Stimulated activated effector memory CD8-positive, alpha-beta T cell treated with anti-CD3 and anti-CD28 coated beads, Interleukin-12 subunit alpha, Interleukin-12 subunit beta, amount 100 ng/mL, for 72 hours (primary cell): ENCODE data around the gene POU6F1.
A peak's percentile ranks its signal among the peaks of the same experiment; 100 is the strongest.

Experiments
- ATAC-seq: fragments of 150-1000 bp; cut with Tn5 transposase; 2 replicates; pipeline ENCODE4 v1.10.0; 2021
- DNase-seq, 2 donors: peaks; one replicate each; pipeline ENCODE4 v3.0.0; 2021 to 2022; ENCODE audit warnings: low spot score in 2 of 2
- H3K27ac Mint-ChIP-seq: one replicate; pipeline ENCODE4 v1.8.0; 2022; ENCODE audit warnings: mild to moderate bottlenecking, mixed read lengths
- H3K36me3 Mint-ChIP-seq: one replicate; pipeline ENCODE4 v1.8.0; 2022; ENCODE audit warnings: mild to moderate bottlenecking, mixed read lengths
- H3K4me1 Mint-ChIP-seq: one replicate; pipeline ENCODE4 v1.8.0; 2022; ENCODE audit warnings: mixed read lengths
- H3K4me3 Mint-ChIP-seq: one replicate; pipeline ENCODE4 v1.8.0; 2022; ENCODE audit warnings: mild to moderate bottlenecking, mixed read lengths
- H3K9me3 Mint-ChIP-seq: one replicate; pipeline ENCODE4 v1.8.0; 2022; ENCODE audit warnings: mixed read lengths

Gene POU6F1

GRCh38 chr12:51195841-51196240, 22.0 kb downstream of the POU6F1 start:
- ATAC-seq (no peak), DNase-seq (no peak)
- H3K9me3 Mint-ChIP-seq, result no peaks in the 10 kb centered on the region
- no peaks in the 10 kb centered on the region for H3K4me1 Mint-ChIP-seq
- H3K36me3 Mint-ChIP-seq, result no peaks in the 10 kb centered on the region
- H3K4me3 Mint-ChIP-seq, result no peak overlapping the region
- no peak overlapping the region for H3K27ac Mint-ChIP-seq

- no peaks in the 10 kb centered on the region for H3K9me3 Mint-ChIP-seq
- peaks cover 5% of the 10 kb centered on the region for H3K4me1 Mint-ChIP-seq
- no peak for ATAC-seq
- H3K36me3 Mint-ChIP-seq, result no peaks in the 10 kb centered on the region
- H3K27ac Mint-ChIP-seq, result no peak overlapping the region
- DNase-seq, result no peak
- H3K4me3 Mint-ChIP-seq, result no peak overlapping the region
Observed at GRCh38 chr12:51192284-51192671, 25.6 kb downstream of the POU6F1 start.

- no peaks in the 10 kb centered on the region for H3K9me3 Mint-ChIP-seq
- DNase-seq (no peak), ATAC-seq (no peak)
- H3K4me3 Mint-ChIP-seq, result no peak overlapping the region
- H3K27ac Mint-ChIP-seq, result no peak overlapping the region
- peaks cover 5% of the 10 kb centered on the region for H3K4me1 Mint-ChIP-seq
- no peaks in the 10 kb centered on the region for H3K36me3 Mint-ChIP-seq
Observed at GRCh38 chr12:51191516-51192283, 26.2 kb downstream of the POU6F1 start.

DNA sequence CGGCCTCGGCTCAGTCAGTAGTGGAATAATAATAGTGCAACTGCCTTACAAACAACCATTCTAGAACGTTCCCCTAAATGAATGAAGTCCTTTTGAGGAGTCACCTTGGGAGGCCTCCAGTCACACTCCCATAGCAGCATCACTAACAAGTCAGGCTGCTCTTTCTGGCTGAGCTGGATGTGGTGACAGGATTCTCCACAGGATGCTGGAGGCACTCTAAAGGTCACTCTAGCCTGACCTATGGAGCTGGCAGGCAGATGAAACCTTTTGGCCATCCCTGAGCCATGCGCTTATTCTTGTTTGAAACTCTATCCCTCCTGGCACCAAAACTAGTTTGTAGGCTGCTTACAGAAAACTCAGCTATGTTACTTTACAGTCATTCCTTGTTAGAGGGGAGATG, 27.0 kb downstream of the POU6F1 start:
- H3K27ac Mint-ChIP-seq, result no peak overlapping the region
- DNase-seq, result no peak
- no peak for ATAC-seq
- peaks cover 5% of the 10 kb centered on the region for H3K4me1 Mint-ChIP-seq
- H3K4me3 Mint-ChIP-seq, result no peak overlapping the region
- H3K9me3 Mint-ChIP-seq, result no peaks in the 10 kb centered on the region
- H3K36me3 Mint-ChIP-seq, result no peaks in the 10 kb centered on the region

DNA sequence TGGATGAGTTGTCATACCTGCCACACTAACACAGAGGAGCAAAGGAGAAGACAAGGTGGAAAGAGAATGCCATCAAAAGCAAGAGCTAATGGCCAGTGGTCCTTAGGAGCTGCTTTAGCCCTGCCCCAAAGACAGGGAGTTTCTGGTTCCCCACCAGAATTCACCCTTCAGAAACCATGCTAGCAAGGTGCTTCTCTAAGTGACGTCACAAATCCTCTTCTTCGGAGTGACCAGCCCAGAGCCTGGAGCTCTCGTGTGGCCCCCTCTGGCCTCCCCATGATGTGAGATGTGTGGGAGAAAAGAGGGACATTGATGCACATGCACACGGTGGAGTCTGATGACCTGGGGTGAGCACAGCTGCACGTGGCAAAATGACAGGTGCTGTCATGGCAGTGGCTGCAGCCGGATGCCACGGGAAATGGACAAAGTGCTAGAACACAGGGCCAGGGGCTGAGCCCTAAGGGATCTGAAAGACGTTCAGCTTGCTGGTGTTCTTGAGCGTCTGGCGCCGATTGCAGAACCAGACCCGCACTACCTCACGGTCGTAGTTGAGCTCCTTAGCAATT, 28.0 kb downstream of the POU6F1 start:
- H3K4me1 Mint-ChIP-seq, result peaks cover 5% of the 10 kb centered on the region
- H3K9me3 Mint-ChIP-seq, result no peaks in the 10 kb centered on the region
- ATAC-seq (no peak), DNase-seq (no peak)
- no peaks in the 10 kb centered on the region for H3K36me3 Mint-ChIP-seq
- no peak overlapping the region for H3K27ac Mint-ChIP-seq
- no peak overlapping the region for H3K4me3 Mint-ChIP-seq

- DNase-seq (no peak), ATAC-seq (peak; percentile 27)
- H3K36me3 Mint-ChIP-seq, result no peaks in the 10 kb centered on the region
- H3K27ac Mint-ChIP-seq, result peak overlapping the region; percentile 56
- H3K9me3 Mint-ChIP-seq, result no peaks in the 10 kb centered on the region
- no peak overlapping the region for H3K4me3 Mint-ChIP-seq
- H3K4me1 Mint-ChIP-seq, result peaks cover 5% of the 10 kb centered on the region
Observed at GRCh38 chr12:51188359-51189051, 29.4 kb downstream of the POU6F1 start.

DNA sequence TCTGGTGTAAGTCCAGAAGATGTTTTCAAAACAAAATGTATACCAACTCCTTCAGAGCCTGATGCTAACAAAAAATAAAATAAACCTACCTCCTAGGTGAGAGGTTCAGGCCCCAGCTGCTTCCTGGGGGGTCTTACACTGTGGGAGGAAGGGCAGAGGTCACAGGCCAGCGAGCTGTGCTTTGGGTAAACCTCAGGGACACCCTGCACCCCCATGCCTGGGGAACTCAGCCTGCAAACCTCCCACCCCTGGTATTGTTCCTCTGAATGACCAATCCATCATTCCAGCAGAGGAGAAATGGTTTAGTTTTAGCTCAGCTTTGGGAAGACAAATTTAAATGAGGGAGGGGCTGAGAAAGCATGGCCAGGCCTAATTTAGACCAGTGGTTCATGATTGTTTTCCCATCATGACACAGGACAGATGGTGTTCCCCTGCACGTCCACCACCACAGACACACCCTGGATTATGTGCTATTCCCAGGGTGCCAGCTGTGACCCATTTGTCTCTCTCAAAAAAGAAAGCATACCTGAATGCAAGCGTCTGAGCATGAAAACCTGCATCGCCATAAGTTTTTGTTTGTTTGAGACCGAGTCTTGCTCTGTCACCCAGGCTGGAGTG, 30.4 kb downstream of the POU6F1 start:
- ATAC-seq (no peak), DNase-seq (no peak)
- Mint-ChIP-seq H3K4me1 (peaks cover 5% of the 10 kb centered on the region), H3K9me3 (no peaks in the 10 kb centered on the region), H3K4me3 (no peak overlapping the region), H3K36me3 (no peaks in the 10 kb centered on the region), H3K27ac (no peak overlapping the region)

- Mint-ChIP-seq H3K36me3 (no peaks in the 10 kb centered on the region), H3K4me1 (peaks cover 5% of the 10 kb centered on the region), H3K27ac (no peak overlapping the region), H3K4me3 (no peak overlapping the region), H3K9me3 (no peaks in the 10 kb centered on the region)
- ATAC-seq (no peak), DNase-seq (no peak)
Observed at GRCh38 chr12:51186465-51187085, 31.3 kb downstream of the POU6F1 start.

GRCh38 chr12:51185171-51185717, 32.6 kb downstream of the POU6F1 start:
- Mint-ChIP-seq H3K9me3 (no peaks in the 10 kb centered on the region), H3K36me3 (no peaks in the 10 kb centered on the region), H3K27ac (no peak overlapping the region), H3K4me3 (no peak overlapping the region), H3K4me1 (peaks cover 5% of the 10 kb centered on the region)
- no peak for DNase-seq
- ATAC-seq, result no peak

DNA sequence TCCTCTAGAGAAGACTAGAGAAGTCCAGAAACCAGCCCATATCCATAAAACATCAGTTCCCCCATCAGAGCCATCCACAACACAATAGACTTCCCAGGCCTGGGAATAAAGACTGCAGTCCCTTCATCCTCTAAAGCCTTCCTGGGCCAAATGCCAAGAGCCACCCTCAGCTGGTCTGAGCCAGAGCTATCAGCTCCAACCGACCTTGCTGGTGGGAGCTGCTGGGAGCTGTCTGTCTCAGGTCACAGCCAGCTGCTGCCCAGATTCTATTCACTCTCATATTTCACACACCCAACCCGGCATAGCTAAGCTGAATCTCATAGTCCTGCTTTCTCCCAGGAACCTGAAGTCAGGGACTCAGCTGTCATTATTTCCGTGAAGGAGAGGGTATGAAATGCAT, 34.0 kb downstream of the POU6F1 start:
- Mint-ChIP-seq H3K9me3 (no peaks in the 10 kb centered on the region), H3K27ac (peak overlapping the region; percentile 12), H3K36me3 (no peaks in the 10 kb centered on the region), H3K4me3 (no peak overlapping the region), H3K4me1 (peaks cover 5% of the 10 kb centered on the region)
- DNase-seq, result no peak
- no peak for ATAC-seq

DNA sequence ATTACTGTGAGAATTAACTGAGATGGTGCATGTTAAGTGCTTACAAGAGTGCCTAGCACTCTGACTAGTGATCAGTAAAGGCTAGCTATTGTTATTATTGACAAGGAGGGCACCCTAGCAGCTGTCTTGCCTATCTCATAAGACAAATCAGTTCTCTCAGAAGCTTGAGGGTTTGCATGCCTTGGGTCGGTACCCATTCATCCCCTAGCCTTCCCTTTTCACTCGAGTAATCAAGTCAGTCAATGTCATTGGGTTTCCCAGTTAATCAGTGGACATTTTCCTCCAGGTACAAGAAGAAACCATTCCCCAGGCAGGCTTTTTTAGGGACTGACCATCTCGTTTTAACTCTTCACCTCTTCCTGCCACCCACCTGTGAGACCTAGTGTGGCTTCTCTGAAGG, 34.5 kb downstream of the POU6F1 start:
- Mint-ChIP-seq H3K27ac (no peak overlapping the region), H3K4me3 (no peak overlapping the region), H3K4me1 (peaks cover 2% of the 10 kb centered on the region), H3K36me3 (no peaks in the 10 kb centered on the region), H3K9me3 (no peaks in the 10 kb centered on the region)
- DNase-seq (no peak), ATAC-seq (no peak)

DNA sequence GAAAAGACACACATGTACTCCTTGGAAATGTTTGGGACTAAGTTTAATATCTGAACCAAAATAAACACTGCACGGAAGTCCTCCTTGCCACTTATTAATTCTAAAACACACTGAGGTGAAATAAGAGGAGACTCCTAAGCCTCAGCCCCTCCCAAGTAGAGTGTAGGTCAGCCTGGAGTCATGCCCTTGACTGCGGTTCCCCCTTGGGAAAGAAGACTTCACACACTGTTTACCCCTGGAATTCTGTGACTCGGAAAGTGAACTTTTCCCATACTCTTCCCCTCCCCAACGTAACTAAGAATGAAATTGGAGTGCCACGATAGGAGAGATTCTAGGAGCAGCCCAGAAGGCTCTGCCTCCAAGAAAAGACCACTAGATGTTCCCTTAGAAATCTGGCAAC, 36.3 kb downstream of the POU6F1 start:
- ATAC-seq (no peak), DNase-seq (no peak)
- no peak overlapping the region for H3K27ac Mint-ChIP-seq
- no peak overlapping the region for H3K4me3 Mint-ChIP-seq
- no peaks in the 10 kb centered on the region for H3K36me3 Mint-ChIP-seq
- H3K9me3 Mint-ChIP-seq, result no peaks in the 10 kb centered on the region
- H3K4me1 Mint-ChIP-seq, result no peaks in the 10 kb centered on the region

DNA sequence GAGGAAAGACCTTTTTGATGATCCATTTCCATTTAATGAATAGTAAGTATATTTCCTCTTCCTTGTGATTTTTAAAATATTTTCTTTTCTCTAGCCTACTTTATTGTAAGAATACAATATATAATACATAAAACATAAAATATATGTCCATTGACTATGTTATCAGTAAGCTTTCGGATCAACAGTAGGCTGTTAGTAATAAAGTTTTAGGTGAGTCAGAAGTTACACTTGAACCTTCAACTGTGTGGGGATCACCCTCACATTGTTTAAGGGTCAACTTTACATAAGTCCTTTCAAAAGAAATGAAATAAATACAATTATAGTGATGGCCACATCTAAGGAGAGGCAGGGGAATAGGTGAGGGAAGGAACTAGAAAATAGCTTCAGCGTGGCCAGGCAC, 40.0 kb downstream of the POU6F1 start:
- Mint-ChIP-seq H3K4me3 (no peak overlapping the region), H3K4me1 (no peaks in the 10 kb centered on the region), H3K9me3 (no peaks in the 10 kb centered on the region)

GRCh38 chr12:51174501-51174900, 43.4 kb downstream of the POU6F1 start:
- H3K36me3 Mint-ChIP-seq, result peaks cover 2% of the 10 kb centered on the region
- no peaks in the 10 kb centered on the region for H3K9me3 Mint-ChIP-seq
- ATAC-seq, result no peak
- H3K4me3 Mint-ChIP-seq, result no peak overlapping the region
- H3K4me1 Mint-ChIP-seq, result peaks cover 10% of the 10 kb centered on the region
- no peak for DNase-seq
- no peak overlapping the region for H3K27ac Mint-ChIP-seq

More for the DNA sequence above, 40.0 kb downstream of the POU6F1 start:
- Mint-ChIP-seq H3K27ac (no peak overlapping the region), H3K36me3 (no peaks in the 10 kb centered on the region)
- DNase-seq, result no peak
- ATAC-seq, result no peak
